GM12874 (cell line): ENCODE data around the gene ARHGEF19.

Experiments used
- CTCF ChIP-seq: IDR thresholded peaks from 2 replicates; pipeline ENCODE4 v1.5.1; 2011; ENCODE audit warnings: low read depth, mild to moderate bottlenecking, control low read depth, low read length, moderate library complexity; ENCODE audit not compliant: insufficient read depth

ARHGEF19 gene

GRCh38 chr1:16189921-16190621 lies 22.4 kb downstream of the ARHGEF19 start:
- TF ChIP-seq CTCF: no peak

GRCh38 chr1:16189003-16189402 lies 23.4 kb downstream of the ARHGEF19 start:
- TF ChIP-seq CTCF: no peak

- TF ChIP-seq CTCF: peak; percentile 96
Measured at GRCh38 chr1:16187748-16188401, 24.6 kb downstream of the ARHGEF19 start.

- TF ChIP-seq CTCF: no peak
Measured at GRCh38 chr1:16186655-16187235, 25.7 kb downstream of the ARHGEF19 start.

GRCh38 chr1:16184557-16185303 lies 27.7 kb downstream of the ARHGEF19 start:
- TF ChIP-seq CTCF: no peak

- no peak for TF ChIP-seq CTCF
Measured at GRCh38 chr1:16183765-16184556, 28.5 kb downstream of the ARHGEF19 start.

- no peak for TF ChIP-seq CTCF
Measured at GRCh38 chr1:16183179-16183578, 29.3 kb downstream of the ARHGEF19 start.
